PC-3 (cell line): ENCODE measurements around the gene LLGL2. TPM values are rescaled to one million over a fixed set of nuclear protein-coding genes. Genes with fewer than 3 reads are reported as not detected.
A peak's percentile ranks its signal among the peaks of the same experiment; 100 is the strongest.

Experiments used
- ATAC-seq: fragments of 200-7000 bp; cut with Tn5 transposase; 2 replicates; pipeline ENCODE4 v1.9.1; 2020; ENCODE audit warnings: mild to moderate bottlenecking, moderate library complexity
- BruUV-seq: library from RNA; stranded (reverse); fragments of 400-500 nt; replicated peaks from 2 replicates; lab custom pipeline; 2021; lab: Mats Ljungman, UMichigan
- CTCF ChIA-PET: fragments of 300-600 bp; sonication (Branson Sonifier 250); formaldehyde crosslinking; loops from one replicate; lab custom pipeline; 2022; ENCODE audit warnings: antibody characterized with exemption; lab: Charles Lee
- POLR2A ChIA-PET: fragments of 300-600 bp; sonication (Branson Sonifier 250); formaldehyde crosslinking; loops from one replicate; lab custom pipeline; 2022; ENCODE audit warnings: antibody characterized with exemption; ENCODE audit not compliant: unreplicated experiment; lab: Charles Lee
- DNase-seq: peaks from one replicate; pipeline ENCODE4 v3.0.0-alpha.2; 2015
- H2AFZ ChIP-seq: fragments of 300-600 bp; sonication (generic); 2 replicates; pipeline ENCODE4 v1.6.0; 2016; ENCODE audit warnings: antibody characterized with exemption, low read length
- H3F3A ChIP-seq: fragments of 300-600 bp; sonication (generic); one replicate; pipeline ENCODE4 v1.6.0; 2017; ENCODE audit warnings: antibody characterized with exemption, low read length, control low read depth, mild to moderate bottlenecking; ENCODE audit not compliant: unreplicated experiment
- H3K27ac ChIP-seq: fragments of 300-600 bp; sonication (generic); 2 replicates; pipeline ENCODE4 v1.5.1; 2016; ENCODE audit warnings: mild to moderate bottlenecking, low read length
- H3K27me3 ChIP-seq: fragments of 300-600 bp; sonication (generic); 2 replicates; pipeline ENCODE4 v1.6.1; 2016; ENCODE audit warnings: low read length, mixed read lengths
- H3K36me3 ChIP-seq: fragments of 300-600 bp; sonication (generic); 2 replicates; pipeline ENCODE4 v1.6.1; 2016; ENCODE audit warnings: low read depth, mixed run types, low read length, mixed read lengths
- H3K4me1 ChIP-seq: fragments of 300-600 bp; sonication (generic); 2 replicates; pipeline ENCODE4 v1.5.1; 2016; ENCODE audit warnings: low read length; ENCODE audit not compliant: insufficient read depth
- H3K4me2 ChIP-seq: fragments of 300-600 bp; sonication (generic); 2 replicates; pipeline ENCODE4 v1.6.0; 2016; ENCODE audit warnings: low read length
- H3K4me3 ChIP-seq: fragments of 300-600 bp; sonication (generic); 2 replicates; pipeline ENCODE4 v1.5.1; 2016; ENCODE audit warnings: mild to moderate bottlenecking, low read length, mixed read lengths
- H3K79me2 ChIP-seq: fragments of 300-600 bp; sonication (generic); 2 replicates; pipeline ENCODE4 v1.6.1; 2017; ENCODE audit warnings: low read length, mixed read lengths
- H3K9ac ChIP-seq: fragments of 300-600 bp; sonication (generic); 2 replicates; pipeline ENCODE4 v1.6.0; 2016; ENCODE audit warnings: mild to moderate bottlenecking, low read length
- H3K9me2 ChIP-seq: fragments of 300-600 bp; sonication (generic); replicated peaks from 2 replicates; pipeline ENCODE4 v1.6.1; 2016; ENCODE audit warnings: mixed run types, low read length, mixed read lengths
- H3K9me3 ChIP-seq: fragments of 300-600 bp; sonication (generic); 2 replicates; pipeline ENCODE4 v1.6.1; 2016; ENCODE audit warnings: low read length, mixed read lengths
- H4K20me1 ChIP-seq: fragments of 300-600 bp; sonication (generic); 2 replicates; pipeline ENCODE4 v1.6.1; 2016; ENCODE audit warnings: low read length, mixed read lengths
- EZH2 ChIP-seq: fragments of 300-600 bp; sonication (generic); IDR thresholded peaks from one replicate; pipeline ENCODE4 v1.6.1; 2017; ENCODE audit warnings: antibody characterized with exemption, mild to moderate bottlenecking, low read length; ENCODE audit not compliant: unreplicated experiment
- EZH2phosphoT487 ChIP-seq: fragments of 300-600 bp; sonication (generic); IDR thresholded peaks from 2 replicates; pipeline ENCODE4 v1.6.1; 2018; ENCODE audit warnings: mild to moderate bottlenecking, antibody characterized with exemption, low read length, borderline replicate concordance
- intact Hi-C: fragments of 100-400 bp; cut with micrococcal nuclease; formaldehyde crosslinking; loops from 2 replicates; pipeline ENCODE4 v1.9.0; 2023
- total RNA-seq: library from RNA; depleted of rRNA; stranded (reverse); fragments of >200 nt; gene quantifications from 2 replicates; pipeline ENCODE4 v1.2.3, GENCODE V29; 2014
- TF ChIP-seq, protein P1 (sequence below): fragments of 300-600 bp; sonication (generic); conservative IDR thresholded peaks from 2 replicates; pipeline ENCODE4 v1.5.1; 2017; ENCODE audit warnings: antibody characterized with exemption, low read depth, mild to moderate bottlenecking, low read length

The LLGL2 gene
- total RNA-seq, 1 experiment from 2014 or later, result 92.9 TPM

DNA sequence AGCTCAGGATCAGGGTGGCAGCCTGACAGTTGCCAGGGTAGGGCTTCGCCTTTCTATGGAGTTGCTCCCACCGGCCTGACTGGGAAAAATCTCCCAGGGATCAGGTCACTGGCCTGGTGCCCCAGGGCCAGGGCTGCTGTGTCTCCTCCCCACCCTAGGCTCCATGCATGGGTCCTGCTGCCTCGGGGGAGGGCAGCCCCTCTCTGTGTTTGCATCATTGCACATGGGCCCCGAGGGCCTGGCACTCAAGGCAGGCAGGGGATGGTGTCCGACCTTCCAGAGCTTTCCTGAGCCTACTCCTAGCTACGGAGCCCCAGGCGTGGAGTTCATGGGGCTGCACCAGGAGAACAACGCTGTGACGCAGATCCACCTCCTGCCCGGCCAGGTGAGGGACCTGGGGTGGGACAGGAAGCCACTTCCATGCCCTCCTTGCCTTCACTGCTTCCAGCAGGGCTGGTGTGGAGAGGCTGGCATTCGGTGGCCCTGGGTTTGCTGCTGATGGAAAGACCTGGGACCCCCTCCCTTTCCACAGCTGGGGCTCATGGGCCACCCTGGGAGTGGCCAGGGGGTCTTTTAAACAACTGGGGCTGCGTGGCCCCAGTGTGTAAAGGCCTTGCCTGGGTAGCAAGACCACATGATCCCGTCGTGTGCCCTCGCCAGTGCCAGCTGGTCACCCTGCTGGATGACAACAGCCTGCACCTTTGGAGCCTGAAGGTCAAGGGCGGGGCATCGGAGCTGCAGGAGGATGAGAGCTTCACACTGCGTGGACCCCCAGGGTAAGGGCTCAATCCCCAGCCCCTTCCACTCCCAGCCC, 32.6 kb downstream of the LLGL2 start:
- Histone ChIP-seq H3K9me3 (no peaks in the 10 kb centered on the region), H2AFZ (no peak overlapping the region), H3F3A (no peaks in the 10 kb centered on the region), H3K36me3 (peaks cover 2% of the 10 kb centered on the region; the same call in 1 of the 2 replicates), H3K9me2 (no peaks in the 10 kb centered on the region), H3K4me2 (0 out of 2 replicates have a peak overlapping the region, but pooled peaks have one; percentile 22), H3K27me3 (no peaks in the 10 kb centered on the region), H3K27ac (peak overlapping the region; percentile 11; the same call in 1 of the 2 replicates), H3K4me3 (no peak overlapping the region), H3K9ac (no peak overlapping the region), H3K4me1 (peaks cover 35% of the 10 kb centered on the region), H3K79me2 (no peaks in the 10 kb centered on the region), H4K20me1 (no peaks in the 10 kb centered on the region)
- POLR2A ChIA-PET, result interaction anchor here (0.7 kb wide), 1 partner anchor 33 kb away, joined by 6 read pairs; the partner anchor contains the start of gene LLGL2
- BruUV-seq, result no TSS peak
- CTCF ChIA-PET, result no interaction called here
- ATAC-seq (no peak), DNase-seq (no peak)
- TF ChIP-seq, protein P1, sequence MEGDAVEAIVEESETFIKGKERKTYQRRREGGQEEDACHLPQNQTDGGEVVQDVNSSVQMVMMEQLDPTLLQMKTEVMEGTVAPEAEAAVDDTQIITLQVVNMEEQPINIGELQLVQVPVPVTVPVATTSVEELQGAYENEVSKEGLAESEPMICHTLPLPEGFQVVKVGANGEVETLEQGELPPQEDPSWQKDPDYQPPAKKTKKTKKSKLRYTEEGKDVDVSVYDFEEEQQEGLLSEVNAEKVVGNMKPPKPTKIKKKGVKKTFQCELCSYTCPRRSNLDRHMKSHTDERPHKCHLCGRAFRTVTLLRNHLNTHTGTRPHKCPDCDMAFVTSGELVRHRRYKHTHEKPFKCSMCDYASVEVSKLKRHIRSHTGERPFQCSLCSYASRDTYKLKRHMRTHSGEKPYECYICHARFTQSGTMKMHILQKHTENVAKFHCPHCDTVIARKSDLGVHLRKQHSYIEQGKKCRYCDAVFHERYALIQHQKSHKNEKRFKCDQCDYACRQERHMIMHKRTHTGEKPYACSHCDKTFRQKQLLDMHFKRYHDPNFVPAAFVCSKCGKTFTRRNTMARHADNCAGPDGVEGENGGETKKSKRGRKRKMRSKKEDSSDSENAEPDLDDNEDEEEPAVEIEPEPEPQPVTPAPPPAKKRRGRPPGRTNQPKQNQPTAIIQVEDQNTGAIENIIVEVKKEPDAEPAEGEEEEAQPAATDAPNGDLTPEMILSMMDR, result no peak
- TF ChIP-seq EZH2phosphoT487 (no peak), EZH2 (no peak)
- intact Hi-C loops, result no loop called here

DNA sequence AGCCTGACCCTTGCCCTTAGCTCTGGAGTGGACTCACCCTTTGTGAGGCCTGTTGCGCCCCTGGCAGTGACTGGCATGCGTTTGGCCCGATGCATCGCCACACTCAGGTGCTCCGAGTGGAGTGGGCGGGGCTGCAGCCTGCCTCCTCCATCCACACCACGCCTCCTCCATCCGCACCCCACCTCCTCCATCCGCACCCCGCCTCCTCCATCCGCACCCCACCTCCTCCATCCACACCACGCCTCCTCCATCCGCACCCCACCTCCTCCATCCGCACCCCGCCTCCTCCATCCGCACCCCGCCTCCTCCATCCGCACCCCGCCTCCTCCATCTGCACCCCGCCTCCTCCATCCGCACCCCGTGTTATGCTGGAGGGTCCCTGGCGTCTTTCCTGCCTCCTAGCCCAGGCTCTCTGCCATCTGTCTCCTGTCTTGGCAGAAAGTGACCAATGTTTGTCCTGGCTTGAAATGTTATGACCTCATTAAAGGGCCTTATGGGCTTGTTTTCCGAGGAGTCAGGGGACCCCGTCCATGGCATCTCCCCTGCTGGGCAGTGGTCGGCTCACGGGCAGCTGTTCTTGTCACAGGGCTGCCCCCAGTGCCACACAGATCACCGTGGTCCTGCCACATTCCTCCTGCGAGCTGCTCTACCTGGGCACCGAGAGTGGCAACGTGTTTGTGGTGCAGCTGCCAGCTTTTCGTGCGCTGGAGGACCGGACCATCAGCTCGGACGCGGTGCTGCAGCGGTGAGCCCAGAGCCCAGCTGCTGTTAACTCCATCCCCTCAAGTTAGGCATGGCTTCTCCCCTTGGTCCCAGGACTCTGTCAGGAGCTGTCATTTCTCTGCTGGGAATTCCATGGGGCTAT, 33.4 kb downstream of the LLGL2 start:
- no peaks in the 10 kb centered on the region for H3K79me2 ChIP-seq
- no peaks in the 10 kb centered on the region for H3K9me2 ChIP-seq
- no peaks in the 10 kb centered on the region for H4K20me1 ChIP-seq
- H3K27me3 ChIP-seq, result no peaks in the 10 kb centered on the region
- no peaks in the 10 kb centered on the region for H3K9me3 ChIP-seq
- no peak overlapping the region for H3K9ac ChIP-seq
- no peaks in the 10 kb centered on the region for H3F3A ChIP-seq
- H3K4me3 ChIP-seq, result no peak overlapping the region
- no TSS peak for BruUV-seq
- H3K4me1 ChIP-seq, result peaks cover 35% of the 10 kb centered on the region
- CTCF ChIA-PET, result no interaction called here
- H3K27ac ChIP-seq, result no peak overlapping the region
- H2AFZ ChIP-seq, result no peak overlapping the region
- POLR2A ChIA-PET, result interaction anchor here (0.6 to 0.7 kb wide), 2 partner anchors 27 to 34 kb away, joined by 4 to 6 read pairs; partner anchors contain the start of gene LLGL2
- intact Hi-C loops, result no loop called here
- DNase-seq (no peak), ATAC-seq (no peak)
- TF ChIP-seq, protein P1, result no peak
- TF ChIP-seq EZH2phosphoT487 (no peak), EZH2 (no peak)
- H3K4me2 ChIP-seq, result no peak overlapping the region
- peaks cover 9% of the 10 kb centered on the region; the same call in 1 of the 2 replicates for H3K36me3 ChIP-seq
